NCI-H510A (cell line): Measurements from ENCODE around the gene CBX4.

Experiments used
- DNase-seq: peaks from one replicate; lab custom pipeline; 2025; lab: John Stamatoyannopoulos, UW

The CBX4 gene

GRCh38 chr17:79786930-79787643 is 52.2 kb downstream of the CBX4 start:
- DNase-seq: no peak

DNA sequence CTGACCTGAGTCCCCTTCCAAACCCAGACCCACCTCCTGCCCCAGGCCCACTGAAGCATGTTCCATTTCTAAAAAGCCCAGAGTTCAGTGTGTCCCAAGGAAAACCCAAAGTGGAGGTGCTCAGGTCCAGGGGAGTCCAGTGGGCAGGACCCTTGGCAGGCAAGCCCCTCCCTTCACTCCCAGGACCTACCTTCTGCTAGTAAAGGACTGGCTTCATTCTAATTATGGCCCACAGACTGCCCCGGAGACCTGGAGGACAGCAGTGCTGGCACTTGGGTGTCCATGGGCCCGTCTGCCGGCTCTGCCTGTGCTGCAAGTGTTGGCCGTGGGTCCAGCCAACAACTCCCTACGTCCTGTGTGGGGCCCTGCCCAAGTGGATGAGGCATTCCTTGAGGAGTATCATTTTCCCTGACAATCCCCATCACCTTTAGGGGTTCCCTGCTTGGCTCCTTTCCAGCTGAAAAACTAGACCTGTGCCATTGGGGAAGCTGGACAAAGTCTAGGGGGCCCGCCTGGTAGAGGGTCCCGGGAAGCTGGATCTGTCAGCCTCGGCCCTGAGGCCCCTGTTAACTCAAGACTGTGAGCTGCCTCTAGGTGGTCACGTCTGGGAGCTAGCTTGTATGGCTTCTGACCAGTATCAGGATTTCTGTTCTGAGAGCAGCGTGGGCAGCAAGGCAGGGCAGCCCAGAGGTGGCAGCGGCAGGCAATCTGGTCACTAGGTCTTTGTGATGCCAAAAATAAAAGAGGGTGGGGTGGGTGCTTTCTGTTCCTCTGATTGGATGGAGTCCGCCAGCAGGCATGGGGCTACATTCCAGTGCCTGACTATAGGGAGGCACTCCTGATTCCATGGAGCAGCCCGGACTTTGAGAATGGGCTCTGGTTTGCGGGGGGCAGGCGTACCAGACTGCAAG is 53.1 kb downstream of the CBX4 start:
- DNase-seq: no peak

DNA sequence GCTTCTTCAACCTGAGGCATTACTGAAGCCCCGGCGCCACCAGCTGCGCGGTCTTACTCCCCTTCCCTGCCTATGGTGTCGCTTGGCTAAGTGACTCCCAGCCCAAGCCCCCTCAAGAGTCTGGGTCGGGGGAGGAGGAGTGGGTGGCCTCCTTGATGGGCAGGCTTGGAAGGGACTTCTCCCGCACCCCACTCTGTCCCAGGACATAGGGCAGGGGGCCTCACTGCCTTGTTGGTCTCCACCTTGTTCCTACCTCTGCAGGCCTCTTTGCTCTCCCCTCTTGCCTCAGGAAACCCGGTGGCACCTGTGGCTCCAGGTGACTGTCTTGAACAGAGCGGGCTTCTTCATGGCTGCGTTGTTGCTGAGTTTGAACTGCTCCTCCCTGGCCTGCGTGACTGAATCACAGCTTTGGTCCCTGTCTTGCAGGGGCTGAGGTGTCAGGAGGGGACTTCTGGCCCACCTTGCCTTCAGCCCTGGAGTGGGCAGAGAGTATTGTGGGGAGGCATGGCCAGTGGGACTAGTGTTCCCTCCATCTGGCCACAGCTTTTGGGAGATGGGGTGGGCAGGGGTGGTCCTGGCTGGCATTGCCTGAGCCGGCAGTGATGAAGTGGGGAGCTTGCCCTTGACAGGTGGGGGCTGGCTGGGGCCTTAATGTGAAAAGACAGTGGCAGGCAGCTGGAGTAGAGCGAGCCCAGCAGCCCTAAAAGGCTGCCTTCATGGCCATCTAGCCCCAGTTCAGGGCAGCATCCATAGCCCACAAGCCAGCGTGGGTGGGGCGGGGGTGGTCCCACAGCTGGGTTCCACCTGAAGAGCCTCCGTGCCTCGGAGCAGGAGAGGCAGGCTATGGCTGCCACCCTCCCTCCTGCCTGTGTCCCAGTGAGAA is 54.0 kb downstream of the CBX4 start:
- DNase-seq: no peak

DNA sequence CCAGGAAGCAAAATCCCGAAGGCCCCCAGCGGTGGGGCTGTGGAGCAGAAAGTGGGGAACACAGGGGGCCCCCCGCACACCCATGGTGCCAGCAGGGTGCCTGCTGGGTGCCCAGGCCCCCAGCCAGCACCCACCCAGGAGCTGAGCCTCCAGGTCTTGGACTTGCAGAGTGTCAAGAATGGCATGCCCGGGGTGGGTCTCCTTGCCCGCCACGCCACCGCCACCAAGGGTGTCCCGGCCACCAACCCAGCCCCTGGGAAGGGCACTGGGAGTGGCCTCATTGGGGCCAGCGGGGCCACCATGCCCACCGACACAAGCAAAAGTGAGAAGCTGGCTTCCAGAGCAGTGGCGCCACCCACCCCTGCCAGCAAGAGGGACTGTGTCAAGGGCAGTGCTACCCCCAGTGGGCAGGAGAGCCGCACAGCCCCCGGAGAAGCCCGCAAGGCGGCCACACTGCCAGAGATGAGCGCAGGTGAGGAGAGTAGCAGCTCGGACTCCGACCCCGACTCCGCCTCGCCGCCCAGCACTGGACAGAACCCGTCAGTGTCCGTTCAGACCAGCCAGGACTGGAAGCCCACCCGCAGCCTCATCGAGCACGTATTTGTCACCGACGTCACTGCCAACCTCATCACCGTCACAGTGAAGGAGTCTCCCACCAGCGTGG is 54.8 kb downstream of the CBX4 start:
- no peak for DNase-seq

GRCh38 chr17:79783891-79784290 is 55.3 kb downstream of the CBX4 start:
- DNase-seq: no peak
